Stimulated activated CD4-positive, alpha-beta T cell treated with anti-CD3 and anti-CD28 coated beads, TNF-alpha, amount 100 ng/mL, for 1 hour (primary cell): Measurements from ENCODE around the gene PHKB.

Experiments used
- DNase-seq, 3 donors: peaks; one replicate each; pipeline ENCODE4 v3.0.0-alpha.2; 2020; ENCODE audit warnings: low read depth in 3 of 3, low spot score in 1 of 3

Gene PHKB

GRCh38 chr16:47725188-47725695 is 264.1 kb downstream of the PHKB start:
- DNase-seq, result no peak

- DNase-seq, result no peak
These were observed 265.0 kb downstream of the PHKB start for GRCh38 chr16:47726031-47726675.

GRCh38 chr16:47727131-47727530 is 266.0 kb downstream of the PHKB start:
- no peak for DNase-seq

GRCh38 chr16:47728205-47728604 is 267.1 kb downstream of the PHKB start:
- DNase-seq, result no peak

- DNase-seq, result no peak
These were observed 268.6 kb downstream of the PHKB start for GRCh38 chr16:47729701-47730100.

- DNase-seq, result no peak
These were observed 270.1 kb downstream of the PHKB start for GRCh38 chr16:47731252-47731651.

GRCh38 chr16:47732122-47732521 is 271.0 kb downstream of the PHKB start:
- no peak for DNase-seq

GRCh38 chr16:47732523-47733111 is 271.5 kb downstream of the PHKB start:
- no peak for DNase-seq

- DNase-seq, result no peak
These were observed 273.1 kb downstream of the PHKB start for GRCh38 chr16:47734081-47734857.

GRCh38 chr16:47734987-47735594 is 274.0 kb downstream of the PHKB start:
- DNase-seq, result no peak

- no peak for DNase-seq
These were observed 289.2 kb downstream of the PHKB start for GRCh38 chr16:47750371-47750770.
